ENCODE measurements around the gene TPST1.
"Not testable (repeated sequence)": the region's sequence is repeated elsewhere in the genome, so short reads cannot be mapped to it uniquely, and the experiment has no call there.

The TPST1 gene

DNA sequence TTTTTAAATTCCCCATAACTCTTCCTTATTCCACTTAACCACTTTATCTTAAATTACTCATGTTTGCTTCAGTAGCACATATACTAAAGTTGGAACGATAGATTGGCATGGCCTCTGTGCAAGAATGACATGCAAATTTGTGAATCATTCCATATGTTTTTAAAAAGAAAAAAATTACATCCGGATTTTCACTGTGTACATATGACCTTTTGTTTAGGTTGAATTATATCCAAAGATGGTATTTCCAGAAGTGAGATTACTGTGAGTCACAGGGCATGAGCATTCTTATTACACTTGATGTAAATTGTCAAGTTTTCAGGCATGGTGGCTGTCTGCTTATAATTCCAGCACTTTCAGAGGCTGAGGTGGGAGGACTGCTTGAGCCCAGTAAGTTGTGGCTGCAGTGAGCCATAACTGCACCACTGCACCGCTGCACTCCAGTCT is 190.0 kb downstream of the TPST1 start:
- DNase-seq = not testable (repeated sequence)

DNA sequence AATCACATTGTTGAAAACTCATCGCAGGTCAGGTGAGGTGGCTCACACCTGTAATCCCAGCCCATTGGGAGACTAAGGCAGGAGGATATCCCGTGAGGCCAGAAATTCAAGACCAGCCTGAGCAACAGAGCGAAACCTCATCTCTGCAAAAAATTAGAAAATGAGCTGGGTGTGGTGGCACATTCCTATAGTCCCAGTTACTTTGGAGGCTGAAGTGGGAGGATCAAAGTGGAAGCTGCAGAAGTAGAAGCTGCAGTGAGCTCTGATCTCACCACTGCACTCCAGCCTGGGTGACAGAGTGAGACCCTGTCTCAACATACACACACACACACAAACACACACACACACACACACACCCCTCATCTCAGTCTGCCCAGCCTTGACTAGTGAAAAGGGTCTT is 190.9 kb downstream of the TPST1 start:
- DNase-seq = not testable (repeated sequence)

DNA sequence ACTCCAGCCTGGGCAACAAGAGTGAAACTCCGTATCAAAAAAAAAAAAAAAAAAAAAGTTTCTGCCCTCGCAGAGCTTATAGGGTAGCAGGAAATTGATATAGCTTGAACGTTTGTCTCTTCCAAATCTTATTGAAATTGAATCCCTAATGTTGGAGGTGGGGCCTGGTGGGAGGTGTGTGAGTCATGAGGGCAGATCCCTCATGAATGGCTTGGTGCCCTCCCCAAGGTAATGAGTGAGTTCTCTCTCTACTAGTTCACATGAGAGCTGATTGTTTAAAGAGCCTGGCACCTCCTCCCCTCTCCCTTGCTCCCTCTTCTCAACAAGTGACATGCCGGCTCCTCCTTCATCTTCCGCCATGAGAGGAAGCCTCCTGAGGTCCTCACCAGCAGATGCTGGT is 193.7 kb downstream of the TPST1 start:
- not testable (repeated sequence) for DNase-seq

DNA sequence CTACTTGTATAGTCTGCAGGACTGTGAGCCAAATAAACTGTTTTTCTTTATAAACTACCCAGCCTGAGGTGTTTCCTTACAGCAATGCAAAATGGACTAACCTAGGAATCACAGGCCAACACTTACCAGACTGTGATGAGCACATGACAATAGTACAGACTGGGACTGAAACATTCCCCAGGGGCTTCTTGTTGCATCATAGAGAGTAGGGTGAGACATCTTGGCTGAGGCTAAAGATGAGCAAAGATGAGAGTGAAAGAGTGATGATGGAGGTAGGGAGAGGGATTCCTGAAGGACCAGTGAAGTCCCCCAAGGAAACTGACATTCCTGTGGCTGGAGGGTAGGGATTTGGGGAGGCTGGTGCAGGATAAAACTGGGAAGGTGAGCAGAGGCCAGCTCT is 194.4 kb downstream of the TPST1 start:
- no peak for DNase-seq

DNA sequence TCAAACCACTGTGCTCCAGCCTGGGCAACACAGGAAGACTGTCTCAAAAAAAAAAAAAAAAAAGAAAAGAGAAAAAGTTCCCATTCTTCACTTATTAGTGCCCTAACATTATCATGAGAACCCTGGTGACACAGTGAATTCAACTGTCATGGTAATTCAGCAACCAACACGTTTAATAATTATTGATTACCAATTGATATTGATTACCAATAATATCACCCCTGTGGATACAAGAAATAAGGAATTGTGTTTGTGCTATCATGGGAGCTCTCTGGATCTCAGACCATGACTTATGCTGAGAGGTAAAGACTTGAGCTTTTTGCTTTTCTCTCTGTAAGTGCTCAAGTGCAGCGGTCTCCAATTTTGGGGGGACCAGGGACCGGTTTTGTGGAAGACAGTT is 195.3 kb downstream of the TPST1 start:
- DNase-seq = no peak

DNA sequence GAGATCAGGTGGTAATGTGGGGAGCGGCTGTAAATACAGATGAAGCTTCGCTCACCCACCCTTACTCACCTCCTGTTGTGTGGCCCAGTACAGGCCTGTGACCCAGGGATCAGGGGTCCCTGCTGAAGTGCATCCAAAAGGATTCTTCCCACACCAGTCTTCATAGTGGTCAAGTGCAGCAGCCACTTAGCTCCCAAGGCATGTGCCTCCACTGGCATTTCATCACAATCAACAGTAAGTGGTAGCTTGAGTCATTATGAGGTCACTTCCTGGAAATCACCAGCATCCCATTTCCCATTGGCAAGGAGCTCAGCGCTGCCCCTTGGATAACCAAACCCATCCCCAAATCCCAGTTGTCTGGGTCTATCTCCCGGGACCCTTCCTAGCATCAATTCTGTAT is 196.0 kb downstream of the TPST1 start:
- not testable (repeated sequence) for DNase-seq

DNA sequence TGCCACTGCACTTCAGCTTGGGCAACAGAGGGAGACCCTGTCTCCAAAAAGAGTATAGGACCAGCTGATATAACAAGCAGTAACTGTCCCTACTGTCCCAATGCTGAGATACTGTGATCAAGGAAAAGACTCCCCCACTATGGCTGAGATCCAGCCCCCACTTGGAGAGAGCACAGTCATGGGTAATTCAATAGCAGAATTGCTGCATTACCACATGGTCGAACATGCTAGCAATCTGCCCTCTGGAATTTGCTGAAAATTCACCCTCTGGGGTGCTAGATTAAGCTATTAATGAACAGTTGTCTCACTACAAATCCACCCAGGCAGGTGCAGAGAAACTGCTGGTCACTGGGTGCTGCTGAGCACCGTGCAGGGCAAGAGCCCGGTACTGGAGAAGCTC is 196.8 kb downstream of the TPST1 start:
- DNase-seq = not testable (repeated sequence)

DNA sequence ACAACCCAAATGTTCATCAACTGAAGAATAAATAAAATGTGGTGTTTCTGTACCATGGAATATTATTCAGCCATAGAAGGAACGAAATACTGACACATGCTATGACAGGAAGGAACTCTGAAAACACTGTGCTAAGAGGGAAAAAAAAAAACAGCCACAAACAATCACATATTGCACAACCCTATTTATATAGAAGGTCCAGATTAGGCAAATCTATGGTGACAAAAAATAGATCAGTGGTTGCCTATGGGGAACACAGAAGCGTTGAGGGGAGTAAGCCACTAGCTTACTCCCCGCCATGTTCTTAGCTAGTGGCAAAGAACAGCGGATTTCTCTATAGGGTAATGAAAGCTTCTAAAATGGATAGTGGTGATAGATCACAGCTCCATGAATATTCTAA is 198.4 kb downstream of the TPST1 start:
- DNase-seq = no peak

DNA sequence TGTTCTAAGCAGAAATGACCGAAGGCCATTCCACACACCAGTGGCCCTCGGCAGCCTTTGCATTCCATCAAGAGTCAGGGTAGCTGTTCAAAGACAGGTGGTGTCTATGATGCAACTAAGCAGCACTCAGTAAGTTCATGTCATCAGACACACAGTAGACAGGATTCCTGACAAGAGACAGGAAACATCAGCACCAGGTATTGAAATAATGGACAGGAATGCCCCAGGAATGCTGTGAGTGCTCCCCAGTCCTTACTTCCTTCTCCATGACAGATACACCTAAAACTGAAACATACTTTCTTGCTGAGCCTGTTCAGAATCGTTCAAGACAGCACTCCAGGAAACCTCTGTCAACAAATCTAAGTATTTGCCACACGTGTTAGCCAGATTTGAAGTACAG is 204.4 kb downstream of the TPST1 start:
- DNase-seq = no peak
